Measurements from ENCODE around the gene CUBN. TPM values are rescaled to one million over a fixed set of nuclear protein-coding genes. Genes with fewer than 3 reads are reported as not detected.

Gene CUBN
- total RNA-seq, 1 donor from 2014 or later: 0.30 TPM

- Mint-ChIP-seq H3K4me1 (ENCODE audit: low read depth) (no peaks in the 10 kb centered on the region), H3K27me3 (ENCODE audit: low read depth) (peaks cover 14% of the 10 kb centered on the region), H3K9me3 (no peaks in the 10 kb centered on the region), H3K27ac (no peak overlapping the region), H3K36me3 (ENCODE audit: low read depth) (no peaks in the 10 kb centered on the region), H3K4me3 (ENCODE audit: low read depth) (no peak overlapping the region)
- no peak for DNase-seq (ENCODE audit: low spot score)
- intact Hi-C loops (cut with micrococcal nuclease): no loop called here
Measured at GRCh38 chr10:16929069-16929468, 200.5 kb downstream of the CUBN start.

DNA sequence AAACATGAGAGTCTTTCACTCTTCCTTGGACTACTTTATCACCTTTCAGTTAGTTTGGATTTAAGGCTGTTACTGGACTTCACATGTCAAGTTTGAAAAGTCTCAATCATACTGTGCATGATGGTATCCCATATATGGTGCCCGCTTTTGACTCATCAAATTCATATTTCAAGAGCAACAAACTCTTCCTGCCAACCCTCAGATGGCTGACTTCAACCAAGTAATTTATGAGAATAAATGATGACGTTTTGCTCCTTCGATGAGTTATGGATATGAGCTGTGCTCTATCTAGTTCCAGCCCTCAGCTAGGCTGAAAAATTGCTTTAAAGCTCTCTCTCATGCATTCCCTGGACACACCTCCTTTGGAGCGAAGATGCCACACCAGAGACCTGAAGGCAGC, 202.1 kb downstream of the CUBN start:
- intact Hi-C loops (cut with micrococcal nuclease): no loop called here
- no peaks in the 10 kb centered on the region for H3K9me3 Mint-ChIP-seq
- no peaks in the 10 kb centered on the region for H3K36me3 Mint-ChIP-seq (ENCODE audit: low read depth)
- peaks cover 13% of the 10 kb centered on the region for H3K27me3 Mint-ChIP-seq (ENCODE audit: low read depth)
- H3K4me1 Mint-ChIP-seq (ENCODE audit: low read depth): no peaks in the 10 kb centered on the region
- H3K27ac Mint-ChIP-seq: no peak overlapping the region
- no peak overlapping the region for H3K4me3 Mint-ChIP-seq (ENCODE audit: low read depth)
- DNase-seq (ENCODE audit: low spot score): no peak

- H3K4me1 Mint-ChIP-seq (ENCODE audit: low read depth): no peaks in the 10 kb centered on the region
- H3K27ac Mint-ChIP-seq: no peak overlapping the region
- no peaks in the 10 kb centered on the region for H3K36me3 Mint-ChIP-seq (ENCODE audit: low read depth)
- H3K4me3 Mint-ChIP-seq (ENCODE audit: low read depth): no peak overlapping the region
- DNase-seq (ENCODE audit: low spot score): no peak
- no peaks in the 10 kb centered on the region for H3K9me3 Mint-ChIP-seq
- peaks cover 10% of the 10 kb centered on the region for H3K27me3 Mint-ChIP-seq (ENCODE audit: low read depth)
- intact Hi-C loops (cut with micrococcal nuclease): no loop called here
Measured at GRCh38 chr10:16923726-16924125, 205.9 kb downstream of the CUBN start.

- Mint-ChIP-seq H3K9me3 (no peaks in the 10 kb centered on the region), H3K4me1 (ENCODE audit: low read depth) (no peaks in the 10 kb centered on the region), H3K27me3 (ENCODE audit: low read depth) (peaks cover 10% of the 10 kb centered on the region), H3K36me3 (ENCODE audit: low read depth) (no peaks in the 10 kb centered on the region), H3K4me3 (ENCODE audit: low read depth) (no peak overlapping the region), H3K27ac (no peak overlapping the region)
- intact Hi-C loops (cut with micrococcal nuclease): no loop called here
- no peak for DNase-seq (ENCODE audit: low spot score)
Measured at GRCh38 chr10:16923309-16923708, 206.3 kb downstream of the CUBN start.

- no peak for DNase-seq (ENCODE audit: low spot score)
- intact Hi-C loops (cut with micrococcal nuclease): no loop called here
- Mint-ChIP-seq H3K9me3 (no peaks in the 10 kb centered on the region), H3K4me3 (ENCODE audit: low read depth) (no peak overlapping the region), H3K27me3 (ENCODE audit: low read depth) (peaks cover 6% of the 10 kb centered on the region), H3K27ac (no peak overlapping the region), H3K4me1 (ENCODE audit: low read depth) (no peaks in the 10 kb centered on the region), H3K36me3 (ENCODE audit: low read depth) (no peaks in the 10 kb centered on the region)
Measured at GRCh38 chr10:16919121-16919982, 210.3 kb downstream of the CUBN start.

- no peak overlapping the region for H3K4me3 Mint-ChIP-seq (ENCODE audit: low read depth)
- H3K27me3 Mint-ChIP-seq (ENCODE audit: low read depth): peaks cover 19% of the 10 kb centered on the region
- no peaks in the 10 kb centered on the region for H3K9me3 Mint-ChIP-seq
- no peak for DNase-seq (ENCODE audit: low spot score)
- no peaks in the 10 kb centered on the region for H3K36me3 Mint-ChIP-seq (ENCODE audit: low read depth)
- H3K4me1 Mint-ChIP-seq (ENCODE audit: low read depth): no peaks in the 10 kb centered on the region
- no peak overlapping the region for H3K27ac Mint-ChIP-seq
- intact Hi-C loops (cut with micrococcal nuclease): no loop called here
Measured at GRCh38 chr10:16916496-16916895, 213.1 kb downstream of the CUBN start.

GRCh38 chr10:16915300-16915699, 214.3 kb downstream of the CUBN start:
- H3K4me1 Mint-ChIP-seq (ENCODE audit: low read depth): peaks cover 4% of the 10 kb centered on the region
- H3K27ac Mint-ChIP-seq: no peak overlapping the region
- peaks cover 23% of the 10 kb centered on the region for H3K27me3 Mint-ChIP-seq (ENCODE audit: low read depth)
- no peaks in the 10 kb centered on the region for H3K9me3 Mint-ChIP-seq
- H3K4me3 Mint-ChIP-seq (ENCODE audit: low read depth): no peak overlapping the region
- intact Hi-C loops (cut with micrococcal nuclease): no loop called here
- H3K36me3 Mint-ChIP-seq (ENCODE audit: low read depth): no peaks in the 10 kb centered on the region
- no peak for DNase-seq (ENCODE audit: low spot score)

DNA sequence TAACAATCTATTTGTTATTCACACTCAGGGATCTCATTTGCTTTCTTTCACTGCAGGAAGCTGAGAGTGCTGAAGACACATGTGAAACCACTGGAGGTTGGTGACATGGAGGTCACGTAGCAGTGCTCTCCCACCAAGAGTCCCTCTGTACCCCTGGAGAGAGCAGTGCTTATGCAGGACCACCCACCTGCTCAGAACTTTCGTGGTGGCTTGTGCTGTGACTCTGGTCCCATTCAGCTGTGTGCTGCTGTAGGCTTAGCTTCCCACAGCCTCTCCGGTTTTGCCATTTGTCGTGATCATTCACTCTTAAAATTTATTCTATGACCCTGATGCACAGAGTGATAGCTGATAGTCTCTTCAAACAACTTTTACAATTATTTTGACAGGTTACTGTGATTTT, 216.3 kb downstream of the CUBN start:
- H3K27me3 Mint-ChIP-seq (ENCODE audit: low read depth): peaks cover 28% of the 10 kb centered on the region
- no peak overlapping the region for H3K27ac Mint-ChIP-seq
- H3K4me1 Mint-ChIP-seq (ENCODE audit: low read depth): peaks cover 4% of the 10 kb centered on the region
- no peaks in the 10 kb centered on the region for H3K9me3 Mint-ChIP-seq
- H3K36me3 Mint-ChIP-seq (ENCODE audit: low read depth): no peaks in the 10 kb centered on the region
- H3K4me3 Mint-ChIP-seq (ENCODE audit: low read depth): no peak overlapping the region
- intact Hi-C loops (cut with micrococcal nuclease): no loop called here
- DNase-seq (ENCODE audit: low spot score): no peak

DNA sequence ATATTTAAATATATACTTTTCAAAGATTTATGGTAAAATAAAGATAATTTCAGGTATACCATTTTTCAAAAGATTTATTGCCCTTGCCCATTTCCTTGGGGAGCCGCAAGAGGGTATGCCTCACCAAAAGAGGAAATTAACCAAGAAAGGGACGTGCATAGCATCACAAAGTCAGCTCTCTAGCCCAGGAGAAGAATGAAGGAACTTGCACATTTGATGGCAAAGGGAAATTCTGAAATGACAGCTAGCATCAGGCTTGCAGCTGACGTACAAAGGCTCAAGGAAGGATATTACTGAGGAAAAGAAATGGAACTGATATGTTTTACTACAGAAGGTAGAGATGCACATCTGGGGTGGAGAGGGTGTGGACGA, 218.8 kb downstream of the CUBN start:
- Mint-ChIP-seq H3K27ac (no peak overlapping the region), H3K4me1 (ENCODE audit: low read depth) (peaks cover 4% of the 10 kb centered on the region)

DNA sequence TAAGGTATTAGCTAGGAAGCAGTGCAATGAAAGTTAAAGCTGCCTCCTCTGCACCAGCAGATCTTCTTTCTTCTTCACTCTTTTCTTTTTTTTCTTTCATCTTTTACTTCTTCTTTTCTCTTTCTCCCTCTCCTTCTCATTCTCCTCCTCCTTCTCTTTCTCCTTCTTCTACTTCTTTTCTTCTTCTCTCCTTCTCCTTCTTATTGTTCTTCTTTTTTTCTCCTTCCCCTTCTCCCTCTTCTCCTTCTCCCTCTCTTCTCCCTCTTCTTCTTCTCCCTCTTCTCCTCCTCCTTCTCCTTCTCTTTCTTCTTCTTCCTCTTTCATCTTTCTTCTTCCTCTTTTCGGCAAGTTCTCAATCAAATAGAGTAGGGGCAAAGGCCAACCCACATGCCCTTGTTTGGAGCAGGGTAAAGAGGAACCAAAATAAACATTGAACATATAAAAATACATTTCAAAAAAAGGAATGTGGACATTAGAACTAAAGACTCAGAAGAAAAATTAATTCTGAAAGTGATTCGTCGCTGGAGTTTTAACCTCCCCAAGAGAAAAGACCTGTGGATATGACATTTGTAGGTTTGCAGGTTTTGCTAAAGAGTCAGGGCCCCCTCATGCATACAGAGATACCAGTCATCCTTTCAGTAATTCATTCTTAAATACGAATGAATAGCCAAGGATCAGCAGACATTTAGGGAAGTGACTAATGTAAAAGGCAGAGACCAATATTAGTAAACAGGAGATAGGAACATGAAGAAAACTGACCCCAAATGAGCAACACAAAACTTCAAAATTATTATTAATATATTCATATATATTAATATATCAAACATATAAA, 219.4 kb downstream of the CUBN start:
- Mint-ChIP-seq H3K4me3 (ENCODE audit: low read depth) (no peak overlapping the region), H3K27me3 (ENCODE audit: low read depth) (peaks cover 27% of the 10 kb centered on the region), H3K9me3 (no peaks in the 10 kb centered on the region), H3K4me1 (ENCODE audit: low read depth) (peaks cover 4% of the 10 kb centered on the region), H3K27ac (no peak overlapping the region), H3K36me3 (ENCODE audit: low read depth) (no peaks in the 10 kb centered on the region)
- no peak for DNase-seq (ENCODE audit: low spot score)
- intact Hi-C loops (cut with micrococcal nuclease): no loop called here

More for the DNA sequence above, 218.8 kb downstream of the CUBN start:
- DNase-seq (ENCODE audit: low spot score): no peak
- no peaks in the 10 kb centered on the region for H3K9me3 Mint-ChIP-seq
- H3K36me3 Mint-ChIP-seq (ENCODE audit: low read depth): no peaks in the 10 kb centered on the region
- peaks cover 28% of the 10 kb centered on the region for H3K27me3 Mint-ChIP-seq (ENCODE audit: low read depth)
- H3K4me3 Mint-ChIP-seq (ENCODE audit: low read depth): no peak overlapping the region
- intact Hi-C loops (cut with micrococcal nuclease): no loop called here

DNA sequence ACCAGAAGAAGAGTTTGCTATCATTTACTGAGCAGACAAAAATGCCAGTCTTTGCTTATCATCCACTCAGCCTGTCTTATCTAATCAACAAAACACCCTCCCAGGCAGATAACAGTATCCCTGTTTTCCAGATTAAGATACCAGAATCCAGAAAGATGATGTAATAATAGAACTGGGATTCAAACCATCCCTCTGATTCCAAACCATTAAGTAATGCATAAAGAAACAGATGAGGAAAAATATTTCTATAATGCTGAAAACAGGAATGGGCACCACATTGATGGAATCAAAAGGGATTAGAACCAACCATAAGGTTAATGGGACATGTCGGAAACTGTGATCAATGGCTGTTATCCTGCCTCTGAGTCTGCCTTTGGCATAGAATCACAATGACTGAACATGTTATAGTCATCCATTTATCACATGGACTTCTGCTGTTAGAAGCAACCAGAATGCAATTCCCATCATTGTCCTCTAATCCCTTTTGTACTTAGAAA, 220.3 kb downstream of the CUBN start:
- intact Hi-C loops (cut with micrococcal nuclease): no loop called here
- Mint-ChIP-seq H3K4me1 (ENCODE audit: low read depth) (peaks cover 4% of the 10 kb centered on the region), H3K36me3 (ENCODE audit: low read depth) (no peaks in the 10 kb centered on the region), H3K27me3 (ENCODE audit: low read depth) (peaks cover 21% of the 10 kb centered on the region), H3K27ac (no peak overlapping the region), H3K9me3 (no peaks in the 10 kb centered on the region), H3K4me3 (ENCODE audit: low read depth) (no peak overlapping the region)
- DNase-seq (ENCODE audit: low spot score): no peak

- DNase-seq (ENCODE audit: low spot score): no peak
Measured at GRCh38 chr10:16907687-16908086, 221.9 kb downstream of the CUBN start.

GRCh38 chr10:16905320-16905719, 224.3 kb downstream of the CUBN start:
- Mint-ChIP-seq H3K9me3 (no peaks in the 10 kb centered on the region), H3K4me1 (ENCODE audit: low read depth) (peaks cover 8% of the 10 kb centered on the region), H3K27me3 (ENCODE audit: low read depth) (peaks cover 8% of the 10 kb centered on the region), H3K4me3 (ENCODE audit: low read depth) (no peak overlapping the region), H3K27ac (no peak overlapping the region), H3K36me3 (ENCODE audit: low read depth) (no peaks in the 10 kb centered on the region)
- no peak for DNase-seq (ENCODE audit: low spot score)
- intact Hi-C loops (cut with micrococcal nuclease): no loop called here

More at GRCh38 chr10:16907687-16908086, 221.9 kb downstream of the CUBN start:
- intact Hi-C loops (cut with micrococcal nuclease): no loop called here
- no peak overlapping the region for H3K4me3 Mint-ChIP-seq (ENCODE audit: low read depth)
- no peaks in the 10 kb centered on the region for H3K9me3 Mint-ChIP-seq
- H3K27ac Mint-ChIP-seq: no peak overlapping the region
- H3K27me3 Mint-ChIP-seq (ENCODE audit: low read depth): peaks cover 16% of the 10 kb centered on the region
- H3K4me1 Mint-ChIP-seq (ENCODE audit: low read depth): peaks cover 7% of the 10 kb centered on the region
- no peaks in the 10 kb centered on the region for H3K36me3 Mint-ChIP-seq (ENCODE audit: low read depth)

Measured in activated T-helper 2 cell treated with anti-CD3 and anti-CD28 coated beads, Interferon-gamma antibody, Interleukin-2, Interleukin-4, amounts not matched to agents 10 μg/mL and 5 μg/mL and 100 μg/mL, durations not matched to agents 14 hours and 24 hours and 36 hours (primary cell).